HUDEP-2 (cell line): ENCODE measurements around the gene TAF1D.

Experiments used
- DNase-seq, 76 experiments: peaks; one replicate each; lab custom pipeline; 2025; ENCODE audit not compliant: unreplicated experiment in 76 of 76; lab: John Stamatoyannopoulos, UW

The TAF1D gene

DNA sequence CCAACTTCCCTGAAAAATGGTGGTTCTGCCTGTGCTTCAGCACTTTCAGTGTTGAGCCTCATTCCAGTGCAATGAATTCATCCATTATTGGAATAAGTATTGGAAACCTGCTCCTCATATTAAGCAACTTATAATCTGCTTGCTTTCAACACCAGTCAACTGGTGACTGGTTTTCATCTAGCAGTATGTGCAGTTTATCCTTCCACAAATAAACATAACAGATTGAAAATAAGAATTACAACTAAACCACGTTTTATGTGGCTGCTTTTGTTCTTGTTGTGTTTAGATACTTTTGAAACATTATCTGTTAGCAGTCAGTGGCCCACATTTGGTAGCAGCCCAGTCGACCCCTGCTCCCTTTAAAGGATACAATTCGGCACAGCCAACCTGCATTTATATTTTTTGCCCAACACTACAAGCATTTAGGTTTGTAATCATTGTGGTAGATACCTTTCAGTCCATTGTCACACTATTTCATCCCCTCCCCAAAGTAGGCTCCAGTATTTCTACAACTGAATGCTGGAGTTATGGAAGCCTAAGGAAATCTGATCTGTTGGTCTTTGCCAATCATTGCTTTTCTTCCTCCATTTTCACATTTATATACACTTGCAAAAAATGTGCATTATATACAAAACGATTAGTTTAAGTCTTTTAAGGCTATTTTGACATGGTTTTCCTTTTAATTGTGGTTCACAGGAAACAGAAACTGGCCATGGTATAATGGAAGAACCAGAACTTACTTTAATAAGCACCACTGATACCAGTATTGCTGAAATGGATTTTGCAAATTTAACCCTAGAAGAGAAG, 13.1 kb downstream of the TAF1D start:
- peak in 1 of 76 experiments; percentile 28 for DNase-seq

GRCh38 chr11:93724089-93724488, 17.2 kb downstream of the TAF1D start:
- no peak for DNase-seq

DNA sequence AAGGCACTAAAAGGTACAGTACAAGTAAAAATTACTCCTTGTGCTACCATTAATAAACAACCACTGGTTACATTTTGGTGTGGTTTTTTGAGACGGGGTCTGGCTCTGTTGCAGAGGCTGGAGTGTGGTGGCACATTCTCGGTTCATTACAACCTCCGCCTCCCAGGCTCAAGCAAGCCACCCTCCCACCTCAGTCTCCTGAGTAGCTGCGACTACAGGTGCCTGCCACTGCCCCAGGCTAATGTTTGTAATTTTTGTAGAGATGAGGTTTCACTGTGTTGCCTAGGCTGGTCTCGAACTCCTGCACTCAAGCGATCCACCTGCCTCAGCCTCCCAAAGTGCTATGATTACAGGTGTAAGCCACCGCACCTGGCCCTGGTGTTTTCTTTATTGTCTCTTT, 20.8 kb downstream of the TAF1D start:
- no peak for DNase-seq

- no peak for DNase-seq
Measured at GRCh38 chr11:93719310-93719709, 22.0 kb downstream of the TAF1D start.

DNA sequence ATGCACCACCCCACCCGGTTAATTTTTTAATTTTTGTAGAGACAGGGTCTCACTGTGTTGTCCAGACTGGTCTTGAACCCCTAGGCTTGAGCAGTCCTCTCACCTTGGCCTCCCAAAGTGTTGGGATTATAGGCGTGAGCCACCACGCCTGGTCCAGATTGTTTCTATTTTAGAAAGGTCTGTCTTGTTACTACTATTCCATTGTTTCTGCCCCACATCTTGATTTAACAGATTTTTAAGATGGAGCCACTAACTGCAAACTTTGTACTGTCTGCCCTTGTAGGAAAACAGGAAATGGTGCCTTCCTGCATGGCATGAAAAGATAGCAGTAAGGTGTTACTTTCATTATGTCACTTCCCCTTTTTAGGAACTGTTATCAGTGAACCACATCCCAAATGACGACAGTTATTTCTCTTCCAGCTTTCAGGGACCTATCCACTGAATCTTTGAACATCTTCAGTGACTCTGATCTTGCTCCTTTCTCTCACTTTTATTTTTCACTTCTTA, 23.2 kb downstream of the TAF1D start:
- peak in 36 of 76 experiments; percentile 3 to 82 (median 45) for DNase-seq

GRCh38 chr11:93717501-93717900, 23.8 kb downstream of the TAF1D start:
- no peak for DNase-seq

- DNase-seq: no peak
Measured at GRCh38 chr11:93715797-93716396, 25.4 kb downstream of the TAF1D start.

DNA sequence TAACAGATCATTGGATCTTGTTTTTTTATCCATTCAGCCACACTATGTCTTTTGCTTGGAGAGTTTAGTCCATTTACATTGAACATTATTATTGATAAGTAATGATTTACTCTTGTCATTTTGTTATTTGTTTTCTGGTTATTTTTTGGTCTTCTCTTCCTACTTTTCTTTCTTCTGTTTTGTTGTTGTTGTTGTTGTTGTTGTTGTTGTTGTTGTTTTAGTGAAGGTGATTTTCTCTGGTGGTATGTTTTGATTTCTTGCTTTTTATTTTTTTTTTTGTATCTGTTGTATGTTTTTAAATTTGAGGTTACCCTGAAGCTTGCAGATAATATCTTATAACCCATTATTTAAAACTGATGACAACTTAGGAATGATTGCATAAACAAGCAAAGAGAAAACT, 28.6 kb downstream of the TAF1D start:
- DNase-seq: no peak

GRCh38 chr11:93710239-93710638, 31.1 kb downstream of the TAF1D start:
- no peak for DNase-seq

DNA sequence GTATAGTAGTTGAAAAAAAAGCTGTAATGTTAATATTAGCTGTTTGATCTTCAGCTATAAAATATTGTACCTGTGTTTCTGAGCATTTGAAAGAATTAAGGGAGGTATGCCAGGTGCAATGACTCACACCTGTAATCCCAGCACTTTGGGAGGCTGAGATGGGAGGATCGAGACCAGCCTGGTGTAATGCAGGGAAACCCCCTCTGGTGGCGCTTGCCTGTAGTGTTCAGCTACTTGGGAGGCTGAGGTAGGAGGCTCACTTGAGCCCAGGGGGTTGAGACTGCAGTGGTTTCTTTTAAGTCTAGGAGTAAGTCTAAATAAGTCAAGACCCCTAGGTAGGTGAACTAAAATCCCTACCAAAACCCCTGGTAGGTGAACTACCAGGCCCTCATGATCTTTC, 37.1 kb downstream of the TAF1D start:
- no peak for DNase-seq

DNA sequence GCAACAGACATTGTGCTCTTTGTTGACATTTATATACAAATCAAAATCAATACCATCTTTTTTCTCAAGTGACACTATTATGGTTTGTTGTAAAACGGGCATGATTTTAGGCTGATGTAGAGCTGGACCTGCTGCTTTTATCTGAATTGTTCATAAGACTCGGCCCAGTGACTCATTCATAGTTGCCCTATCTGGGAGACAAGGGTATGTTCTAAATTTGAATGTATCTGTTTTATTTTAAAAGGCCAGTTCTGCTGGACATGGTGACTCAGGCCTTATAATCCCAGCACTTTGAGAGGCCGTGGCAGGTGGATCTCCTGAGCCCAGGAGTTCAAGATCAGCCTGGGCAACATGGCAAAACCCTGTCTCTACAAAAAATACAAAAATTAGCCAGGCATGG, 40.5 kb downstream of the TAF1D start:
- DNase-seq: peak in 13 of 76 experiments; percentile 1 to 31 (median 5)

DNA sequence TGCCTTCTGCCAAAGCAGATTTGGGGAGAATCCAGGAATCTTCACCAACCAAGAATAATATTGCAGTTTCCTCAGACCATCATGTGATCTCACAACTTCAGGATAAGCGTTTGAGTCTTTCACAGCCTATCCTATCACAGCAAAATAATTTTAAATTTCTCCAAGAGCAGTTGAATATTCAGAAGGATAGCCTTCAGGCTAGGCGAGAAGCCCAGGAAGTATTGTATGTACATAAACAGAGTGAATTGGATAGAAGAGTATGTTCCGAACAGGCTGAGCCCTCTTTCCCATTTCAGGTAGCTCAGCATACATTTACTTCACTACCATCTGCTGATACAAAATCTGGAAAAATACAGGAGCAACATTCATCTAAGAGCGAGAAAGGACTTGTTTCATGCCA, 43.7 kb downstream of the TAF1D start:
- no peak for DNase-seq

- no peak for DNase-seq
Measured at GRCh38 chr11:93694557-93694956, 46.7 kb downstream of the TAF1D start.

GRCh38 chr11:93694109-93694508, 47.2 kb downstream of the TAF1D start:
- no peak for DNase-seq

- no peak for DNase-seq
Measured at GRCh38 chr11:93689240-93689639, 52.1 kb downstream of the TAF1D start.

DNA sequence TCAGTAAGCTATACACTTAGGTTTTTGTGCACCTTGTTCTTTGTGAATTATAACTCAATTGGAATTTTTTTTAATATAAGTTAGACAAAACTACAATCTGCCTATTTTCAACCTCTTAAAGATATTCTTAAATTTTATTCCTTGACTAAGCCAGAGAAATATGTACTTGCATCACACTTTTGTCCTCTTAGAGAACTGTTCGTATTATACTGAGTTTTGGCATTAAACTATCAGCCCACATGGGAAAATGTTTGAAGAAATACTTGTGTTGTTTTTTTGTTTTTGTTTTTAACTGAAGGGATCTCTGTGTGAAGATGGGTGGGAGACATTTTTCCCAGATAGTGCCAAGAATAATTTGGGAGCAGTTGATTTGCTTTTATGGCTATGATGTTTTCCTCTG, 54.5 kb downstream of the TAF1D start:
- no peak for DNase-seq

DNA sequence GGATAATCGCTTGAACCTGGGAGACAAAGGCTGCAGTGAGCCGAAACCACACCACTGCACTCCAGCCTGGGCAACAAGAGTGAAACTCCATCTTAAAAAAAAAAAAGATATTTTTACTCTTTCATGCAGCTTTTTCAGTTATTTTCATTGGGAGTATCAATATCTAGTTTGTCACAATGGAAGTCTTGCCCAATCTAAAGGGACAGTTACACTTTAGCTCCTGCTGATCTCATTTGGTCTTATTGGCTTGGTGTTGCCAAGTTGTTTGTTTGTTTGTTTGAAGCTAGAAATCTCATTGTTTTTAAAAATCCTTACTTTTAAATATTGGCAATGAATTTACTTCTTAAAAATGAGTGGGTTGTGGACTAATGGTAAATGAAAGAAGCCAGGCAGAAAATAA, 55.1 kb downstream of the TAF1D start:
- DNase-seq: no peak
